Esophagus mucosa (tissue), 1 donor: Measurements from ENCODE around the gene FILIP1L. TPM values are rescaled to one million over a fixed set of nuclear protein-coding genes. Genes with fewer than 3 reads are reported as not detected.

Experiments
- ATAC-seq: fragments of 200-7000 bp; cut with Tn5 transposase; one replicate; pipeline ENCODE4 v1.9.1; 2020
- total RNA-seq: library from RNA; stranded (reverse); gene quantifications from one replicate; pipeline ENCODE4 v1.2.4, GENCODE V29; 2023
- donor health status: DM: yes; HTN: yes; CAD: no.

FILIP1L gene
- total RNA-seq = 2.3 TPM

DNA sequence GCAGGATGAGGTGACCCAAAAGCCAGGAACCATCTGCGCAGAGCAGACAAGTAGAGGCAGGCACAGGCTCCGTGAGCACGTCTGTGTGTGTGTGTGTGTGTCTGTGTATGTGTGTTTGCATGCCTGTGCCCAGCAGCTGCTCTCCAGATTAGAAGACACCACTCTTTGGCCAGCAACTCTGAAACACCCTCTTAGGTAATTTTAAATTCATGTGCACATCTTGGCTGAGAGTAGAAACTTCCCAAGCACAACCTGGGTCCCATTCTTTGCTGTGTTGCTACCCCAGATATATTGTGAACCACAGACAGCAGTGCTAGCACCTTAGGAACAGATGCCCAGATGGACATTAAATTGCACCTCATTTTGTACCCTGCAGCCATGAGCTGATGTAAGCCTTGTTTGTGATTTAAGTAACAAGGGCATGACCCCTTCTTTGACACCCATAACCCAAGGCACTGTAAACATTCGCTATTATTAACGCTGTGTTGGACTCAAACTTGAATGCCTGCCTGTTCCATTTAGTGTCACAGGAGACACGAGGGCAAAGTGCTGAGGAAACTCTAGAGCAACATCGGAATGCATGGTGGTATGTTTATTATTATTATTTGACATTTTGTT lies at the start of gene FILIP1L:
TSS of gene FILIP1L (minus strand) at position 89 of the 618 bp plus-strand sequence.
- peak; percentile 52 for ATAC-seq

DNA sequence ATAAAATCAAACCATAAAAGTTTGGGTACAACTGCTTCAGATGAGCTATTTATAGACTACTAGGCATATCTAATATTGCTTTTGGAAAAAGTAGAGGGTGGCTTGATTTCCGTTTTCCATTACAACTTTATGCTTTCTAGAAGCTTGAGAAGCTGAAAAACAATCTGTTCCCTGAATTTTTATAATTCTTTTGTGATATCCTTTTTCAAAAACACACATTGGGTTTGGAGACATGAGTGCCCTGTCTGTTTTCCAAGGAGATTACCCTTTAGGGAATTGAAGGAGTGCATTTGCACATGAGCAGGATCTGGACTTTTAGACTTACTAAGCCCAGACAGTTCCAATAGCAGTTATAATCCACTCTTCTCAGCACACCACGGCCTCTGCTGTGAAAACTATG lies 49.5 kb upstream of the FILIP1L start:
- no peak for ATAC-seq

DNA sequence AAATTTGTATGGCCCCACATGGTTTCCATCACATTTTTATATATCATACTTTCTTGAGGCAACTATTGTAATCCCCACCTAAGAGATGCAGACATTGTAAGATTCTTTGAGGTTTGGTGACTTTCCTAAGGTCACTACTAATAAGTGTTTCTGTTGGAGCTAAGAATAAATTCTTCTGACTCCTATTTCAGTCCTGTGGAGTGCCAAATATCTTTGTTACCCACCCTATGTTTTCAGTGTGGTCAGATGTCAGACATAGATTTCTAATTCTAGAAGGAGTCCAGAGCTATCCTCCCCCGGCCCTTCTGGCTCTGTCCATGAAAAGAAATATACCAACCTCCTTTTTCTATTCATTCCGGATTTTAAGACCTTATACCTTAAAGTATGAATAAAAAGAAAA lies 46.2 kb upstream of the FILIP1L start:
- ATAC-seq = no peak

DNA sequence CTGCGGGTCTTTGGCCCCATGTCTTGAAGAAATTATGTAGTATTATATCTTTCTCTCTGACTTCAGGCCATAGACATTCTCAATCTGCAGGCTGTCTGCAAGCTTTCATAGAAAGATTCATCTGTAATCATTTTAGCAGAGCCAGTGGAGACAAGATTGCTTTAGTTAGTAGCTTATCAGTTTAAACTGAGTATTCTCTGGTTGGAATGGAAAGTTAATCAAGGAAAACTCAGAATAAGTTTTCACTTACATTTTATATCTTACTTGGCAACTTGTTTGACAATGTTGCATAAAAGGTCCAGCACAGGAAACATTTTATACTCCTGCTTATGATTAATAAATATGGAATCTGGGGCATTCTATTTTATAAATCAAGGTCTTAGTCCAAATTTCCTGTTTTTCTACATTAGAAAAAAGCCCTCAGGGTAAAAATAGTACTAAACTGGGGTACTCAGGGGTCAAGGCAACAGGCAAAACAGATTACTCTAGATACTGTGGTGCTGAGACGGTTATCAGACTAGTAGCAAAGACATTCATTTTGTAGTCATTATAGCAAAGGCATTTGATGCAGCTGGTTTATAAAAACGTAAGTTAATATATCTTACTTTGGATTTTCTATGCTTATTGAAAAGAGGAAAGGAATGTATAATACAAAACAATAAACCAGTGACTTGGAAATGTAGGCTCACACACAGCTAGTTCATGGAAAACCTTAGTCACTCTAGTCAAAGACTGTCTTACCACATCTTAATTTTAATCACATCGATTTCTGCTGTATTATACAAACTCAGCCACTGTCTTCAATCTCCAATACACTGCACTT lies 45.2 kb upstream of the FILIP1L start:
- no peak for ATAC-seq

DNA sequence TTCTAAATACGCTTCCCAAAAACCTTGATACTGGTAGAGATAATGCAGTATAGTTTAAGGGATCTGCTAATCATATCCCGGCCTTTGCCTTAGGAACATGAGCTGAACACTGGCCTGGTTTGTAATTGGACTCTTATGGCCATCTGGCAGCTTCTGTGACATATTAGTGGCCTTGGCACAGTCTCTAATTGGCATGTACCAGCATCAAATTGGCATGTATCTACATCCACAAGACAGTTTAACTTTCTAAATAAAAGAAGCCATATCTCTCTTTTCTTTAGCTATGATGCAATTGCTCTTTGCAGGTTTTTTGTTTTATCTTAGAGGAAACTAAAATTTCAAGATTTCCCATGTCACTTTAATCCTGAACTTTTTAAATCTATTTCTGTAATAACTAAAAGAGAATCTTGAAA lies 44.6 kb upstream of the FILIP1L start:
- no peak for ATAC-seq

DNA sequence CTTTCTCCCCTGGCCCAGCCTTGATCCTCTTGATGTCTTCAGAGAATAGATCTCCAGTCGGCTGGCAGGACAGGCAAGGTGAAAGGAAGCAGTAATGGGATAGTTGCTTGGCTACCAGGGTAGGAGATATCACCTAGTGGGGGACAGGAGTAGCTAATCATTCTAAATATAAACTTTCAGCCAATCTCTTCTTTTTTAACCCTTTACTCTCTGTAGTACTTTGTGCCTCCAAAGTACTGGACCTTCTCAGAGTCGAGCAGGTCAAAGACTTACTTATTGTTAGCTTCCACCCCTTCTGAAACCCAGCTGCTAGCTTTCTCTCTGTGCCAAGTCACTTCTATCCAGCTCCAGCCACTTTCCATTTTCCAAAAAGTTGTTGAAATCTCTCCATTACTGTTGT lies 43.4 kb upstream of the FILIP1L start:
- ATAC-seq = no peak

DNA sequence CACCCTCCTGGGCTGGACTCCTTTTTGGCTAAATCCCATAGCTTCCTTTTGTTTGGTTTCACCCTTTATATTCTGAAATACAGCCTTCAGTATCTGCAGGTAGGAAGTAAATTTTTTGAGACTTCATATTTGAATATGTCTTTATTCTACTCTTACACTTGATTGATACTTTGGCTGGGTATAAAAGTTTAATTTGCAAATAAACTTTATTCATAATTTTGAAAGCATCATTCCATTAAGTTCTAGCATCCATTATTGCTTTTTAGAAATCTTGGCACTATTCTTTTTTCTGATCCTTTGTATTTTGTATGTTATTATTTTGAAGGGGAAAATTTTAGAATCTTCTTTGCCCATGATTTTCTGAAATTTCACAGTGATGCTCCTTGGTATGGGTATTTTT lies 41.3 kb upstream of the FILIP1L start:
- ATAC-seq = no peak

DNA sequence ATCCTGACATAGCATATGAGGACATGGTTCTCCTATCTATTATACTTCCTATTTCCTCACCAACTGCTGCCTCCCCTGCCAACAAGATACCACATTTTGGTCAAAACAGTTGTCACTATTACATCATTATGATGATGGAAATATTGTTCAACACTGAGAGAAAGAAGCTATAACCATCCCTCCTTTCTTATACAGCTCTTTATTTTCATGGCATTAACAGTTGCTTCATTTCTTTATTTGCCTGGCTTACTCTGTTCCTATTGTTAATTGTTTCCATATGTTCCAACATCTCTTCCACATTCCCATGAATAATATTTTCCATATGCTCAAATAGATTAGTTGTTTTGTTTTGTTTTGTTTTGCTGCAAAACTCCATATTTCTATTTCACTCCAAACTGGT lies 40.8 kb upstream of the FILIP1L start:
- no peak for ATAC-seq

DNA sequence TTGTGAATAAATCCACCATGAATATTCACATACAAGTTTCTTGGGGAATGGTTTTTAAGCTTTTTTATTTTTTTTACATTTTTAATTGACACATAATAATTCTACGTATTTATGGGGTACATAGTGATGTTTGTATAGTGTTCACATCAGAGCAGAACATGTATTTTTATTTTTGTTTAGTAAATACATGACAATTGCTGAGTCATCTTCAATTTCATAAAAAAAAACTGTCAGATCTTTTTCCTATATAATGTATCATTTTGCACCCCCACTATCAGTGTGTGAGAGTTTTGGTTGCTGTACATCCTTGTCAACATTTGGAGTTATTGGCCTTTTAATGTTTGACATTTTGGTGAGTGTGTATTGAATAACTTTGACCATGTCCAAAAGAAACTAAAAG lies 39.9 kb upstream of the FILIP1L start:
- ATAC-seq = no peak

DNA sequence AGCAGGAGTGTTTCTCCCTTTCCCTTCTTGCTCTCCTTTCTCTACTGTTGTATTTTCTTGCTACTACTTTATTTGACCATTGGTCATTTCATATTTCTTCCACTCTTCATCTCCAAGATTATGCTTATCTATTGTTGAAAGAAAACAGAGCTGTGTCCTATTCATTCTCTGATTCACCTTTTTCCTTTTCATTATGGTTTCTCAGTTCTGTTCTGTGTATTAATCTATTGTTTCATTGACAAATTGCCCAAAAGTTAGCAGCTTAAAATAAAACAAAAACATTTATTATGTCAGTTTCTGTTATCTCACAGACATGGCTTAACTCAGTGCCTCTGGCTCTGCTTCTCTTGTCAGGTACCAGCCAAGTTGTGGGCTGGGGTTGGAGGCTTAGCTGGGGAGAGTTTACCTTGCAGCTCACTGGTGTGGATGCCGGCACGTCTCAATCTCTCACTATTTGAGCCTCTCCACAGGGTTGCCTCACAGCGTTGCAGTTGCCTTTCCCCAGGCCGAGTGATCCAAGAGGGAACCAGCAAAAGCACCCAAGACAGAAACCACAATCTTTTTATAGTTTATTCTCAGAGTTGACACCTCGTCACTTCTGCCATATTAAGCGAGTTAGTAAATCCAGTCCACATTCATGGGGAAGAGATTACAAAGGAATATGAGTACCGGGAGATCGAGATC lies 36.9 kb upstream of the FILIP1L start:
- ATAC-seq = no peak

DNA sequence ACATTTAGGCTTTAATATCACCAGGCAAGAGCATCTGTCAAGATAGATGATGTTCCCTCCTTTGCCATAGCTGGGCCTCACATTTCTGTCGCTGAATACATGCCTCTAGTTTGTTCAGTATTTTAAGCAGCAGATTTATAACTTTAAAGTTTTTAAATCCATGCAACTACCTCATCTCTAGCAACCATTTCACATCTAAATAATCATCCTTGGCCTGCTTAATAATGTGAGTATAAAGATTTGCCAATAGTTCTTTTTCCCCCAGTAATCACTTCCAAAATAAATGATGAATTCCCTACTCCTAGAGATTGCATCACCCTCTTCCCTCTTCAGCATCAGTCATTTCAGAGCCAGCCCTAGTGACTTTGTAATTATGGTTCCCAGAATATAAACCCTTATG lies 36.2 kb upstream of the FILIP1L start:
- ATAC-seq = no peak

DNA sequence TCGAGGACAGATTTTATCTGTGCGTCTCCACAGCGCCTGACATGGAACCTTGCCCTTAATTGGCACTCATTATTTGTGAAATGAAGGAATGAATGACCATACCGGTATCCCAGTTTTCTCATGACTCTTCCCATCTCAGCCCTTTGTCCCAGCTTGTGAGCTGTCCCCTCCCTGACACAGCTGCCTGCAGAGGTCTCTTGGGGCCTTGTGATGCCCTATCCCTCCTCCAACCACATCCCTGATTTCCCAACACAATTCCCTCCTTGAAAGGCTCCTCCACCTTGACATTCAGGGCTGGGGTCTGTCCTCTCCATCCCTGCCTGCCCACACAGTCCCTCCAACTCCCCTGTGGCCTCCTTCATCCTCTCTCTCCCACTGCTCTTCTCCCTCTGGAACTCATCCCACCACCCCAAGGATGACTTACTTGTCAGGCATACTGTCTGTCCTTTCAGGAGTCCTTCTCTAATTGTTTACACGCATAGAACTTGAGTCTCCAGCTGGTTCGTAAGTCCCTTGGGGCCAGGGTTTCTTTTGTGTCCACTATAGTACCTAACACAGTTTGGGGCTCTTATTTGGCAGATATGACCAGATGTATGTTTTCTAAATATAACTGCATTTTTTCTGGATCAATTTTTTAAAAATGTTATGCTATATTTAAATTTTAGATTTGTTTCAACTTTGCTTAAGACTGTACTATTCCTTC lies 35.6 kb upstream of the FILIP1L start:
- no peak for ATAC-seq

DNA sequence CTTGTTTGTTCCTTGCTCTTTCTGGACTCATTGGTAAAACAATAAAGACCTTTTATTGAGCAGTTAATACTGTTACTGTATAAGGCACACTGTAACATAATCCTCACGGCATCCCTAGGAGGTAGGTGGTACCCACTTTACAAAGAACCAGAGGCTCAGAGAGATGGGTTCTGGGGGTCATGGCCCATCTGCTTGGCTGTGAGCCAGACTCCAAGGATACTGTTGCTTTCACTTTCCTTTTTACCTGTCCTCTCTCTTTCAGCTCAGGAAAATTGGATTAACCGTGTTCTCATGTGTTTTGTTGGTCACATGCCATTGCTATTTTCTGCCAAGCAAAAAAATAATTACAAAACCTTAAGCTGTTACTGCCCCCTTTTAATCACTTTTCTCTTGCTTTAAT lies 34.8 kb upstream of the FILIP1L start:
- no peak for ATAC-seq

DNA sequence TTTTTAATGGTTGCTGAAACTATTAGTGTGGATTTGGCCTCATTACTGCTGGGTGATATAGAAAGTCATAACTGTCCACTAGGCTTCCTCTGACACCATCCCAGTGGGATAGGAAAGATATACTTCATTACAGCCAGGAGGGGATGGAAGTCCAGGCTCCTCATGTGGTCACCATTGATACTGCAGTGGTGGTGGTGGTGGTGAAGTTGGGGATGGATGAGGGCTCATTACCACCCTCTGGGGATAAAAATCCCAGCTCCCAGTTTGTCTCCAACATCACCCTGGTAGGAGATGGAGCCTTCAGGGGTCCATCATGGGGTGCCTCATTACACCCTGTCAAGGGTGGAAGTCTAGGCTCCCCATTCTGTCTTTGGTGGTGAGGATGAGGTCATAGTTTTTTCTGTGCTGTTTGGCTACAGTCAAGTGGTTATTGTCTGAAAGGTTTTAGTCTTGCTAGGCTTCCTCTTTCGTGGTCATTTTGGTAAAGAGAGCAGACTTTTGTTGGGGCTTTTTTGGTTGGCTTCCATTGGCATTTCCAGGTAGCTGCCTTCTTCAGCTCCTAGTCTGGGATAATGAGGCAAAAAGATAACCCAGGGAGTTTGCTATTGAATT lies 30.1 kb upstream of the FILIP1L start:
- no peak for ATAC-seq

DNA sequence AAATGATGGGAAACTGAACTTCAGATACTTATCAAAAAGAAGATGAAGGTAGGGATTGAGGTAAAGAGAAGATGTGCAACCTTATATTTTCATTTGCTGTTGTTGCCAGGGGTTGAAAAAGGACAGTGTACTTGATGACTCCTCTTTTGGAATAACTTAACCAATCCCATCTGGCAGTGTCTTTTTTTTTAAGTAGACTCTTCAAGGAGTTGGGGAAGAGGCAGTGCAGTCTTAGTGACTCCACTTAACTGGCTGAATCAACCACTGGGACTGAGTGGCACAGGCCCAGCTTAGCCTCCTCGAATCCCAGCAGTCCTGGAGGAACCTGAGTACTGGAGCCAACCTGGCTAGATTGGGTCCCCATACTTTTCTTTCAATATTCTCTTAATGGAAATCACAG lies 27.3 kb upstream of the FILIP1L start:
- ATAC-seq = no peak

DNA sequence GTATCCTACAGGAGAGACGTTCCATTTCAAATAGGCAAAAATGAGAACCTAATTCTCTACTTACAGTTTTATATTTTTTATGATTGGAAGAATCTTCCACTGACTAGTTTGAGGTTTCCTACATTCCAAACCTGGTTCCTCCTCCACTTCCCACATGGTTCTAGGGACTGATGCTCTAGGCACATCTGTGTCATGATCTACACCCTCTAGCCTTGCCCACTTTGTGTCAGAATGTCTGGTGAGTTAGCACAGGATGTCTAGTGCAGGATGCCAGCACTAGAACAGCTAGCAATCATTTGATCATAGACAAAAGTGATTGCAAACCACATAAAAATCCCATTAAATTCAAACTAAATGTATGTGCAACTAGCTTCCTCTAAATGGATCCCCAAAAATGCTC lies 26.7 kb upstream of the FILIP1L start:
- no peak for ATAC-seq

DNA sequence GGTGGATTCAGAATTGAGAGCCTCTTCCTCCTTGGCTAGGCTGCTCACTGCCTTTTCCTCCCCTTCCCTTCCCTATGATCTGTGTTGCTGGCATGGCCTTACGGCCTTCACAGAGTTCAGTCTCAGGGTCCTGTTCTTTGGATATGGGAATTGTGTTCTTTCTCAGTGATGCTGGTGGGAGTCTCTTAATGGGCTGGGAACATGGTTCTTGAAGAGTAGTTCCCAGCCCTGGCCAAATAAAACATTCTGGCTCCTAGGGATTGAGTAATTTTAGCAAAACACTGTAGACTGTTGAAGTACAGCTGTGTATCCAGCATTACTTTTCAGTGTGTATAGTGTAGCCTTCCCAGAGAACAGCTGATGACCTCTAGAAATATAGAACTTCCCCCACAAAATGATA lies 22.6 kb upstream of the FILIP1L start:
- ATAC-seq = no peak

DNA sequence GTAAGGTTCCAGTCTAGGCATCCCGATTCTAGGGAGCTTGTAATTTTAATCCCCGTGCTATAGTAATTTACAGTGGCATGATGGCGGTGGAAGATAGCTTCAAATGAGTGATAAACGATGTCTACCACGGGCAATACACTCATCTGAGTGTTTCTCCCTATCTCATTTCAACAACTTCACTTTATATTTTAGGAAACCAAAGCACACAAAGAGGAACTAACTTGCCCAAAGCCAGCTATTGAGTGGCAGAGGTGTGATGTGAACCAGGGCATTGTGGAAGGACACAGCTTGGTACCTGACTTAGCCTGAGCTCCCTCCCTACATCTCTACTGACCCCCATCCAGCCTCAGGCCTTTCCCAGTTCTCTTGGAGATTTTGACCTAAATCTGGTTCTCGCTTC lies 16.9 kb upstream of the FILIP1L start:
- ATAC-seq = no peak

DNA sequence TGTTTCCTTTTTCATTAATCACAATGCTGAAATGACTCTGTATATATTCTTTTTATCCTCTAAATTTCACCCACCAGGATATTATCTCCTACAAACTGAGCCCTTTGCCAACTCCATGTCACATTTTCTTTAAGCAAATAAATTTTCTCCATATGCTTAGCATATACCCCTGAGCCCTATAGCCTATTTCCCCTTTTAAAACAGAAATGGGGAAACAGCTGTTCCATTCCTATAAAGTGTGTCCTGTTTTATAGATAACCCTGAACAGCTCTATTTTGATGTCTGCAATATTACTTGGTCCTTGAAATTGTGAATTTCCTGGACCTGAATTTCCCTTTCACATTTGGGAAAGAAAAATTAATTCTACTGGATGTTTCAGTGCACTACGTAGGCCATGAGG lies 15.6 kb upstream of the FILIP1L start:
- no peak for ATAC-seq

DNA sequence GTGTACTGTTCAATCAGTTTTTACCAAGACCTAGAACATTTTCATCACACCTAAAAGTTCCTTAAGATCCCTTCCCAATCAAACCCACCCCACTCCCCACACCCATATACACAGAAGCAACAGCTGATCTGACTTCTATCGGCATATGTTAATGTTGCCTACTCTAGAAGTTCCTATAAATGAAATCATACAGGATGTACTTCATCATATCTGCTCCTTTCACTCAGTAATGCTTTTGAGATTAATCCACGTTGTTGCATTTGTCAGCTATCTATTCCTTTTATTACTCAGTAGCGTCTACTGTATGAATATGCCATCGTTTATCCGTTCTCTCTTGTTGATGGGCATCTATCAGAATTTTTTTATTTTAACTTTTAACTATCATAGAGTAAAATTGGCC lies 14.3 kb upstream of the FILIP1L start:
- no peak for ATAC-seq

DNA sequence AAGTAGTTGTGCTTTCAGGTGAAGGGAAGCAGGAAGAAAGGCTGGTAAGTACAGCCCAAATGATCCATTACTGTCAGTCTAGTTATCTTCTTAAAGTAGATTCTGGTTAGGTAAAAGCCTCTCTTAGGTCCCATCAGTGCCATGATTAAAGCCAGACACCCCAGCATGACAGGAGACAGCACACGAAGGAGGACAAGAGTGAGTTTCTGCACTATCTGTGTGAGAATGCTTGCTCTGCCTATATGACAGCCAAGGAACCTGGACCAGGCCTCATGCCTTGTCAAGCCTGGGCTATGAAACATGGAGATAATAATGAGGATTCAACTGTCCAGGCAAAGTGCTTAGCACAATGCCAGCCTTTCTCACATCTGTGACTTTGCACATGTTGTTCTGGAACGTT lies 13.5 kb upstream of the FILIP1L start:
- no peak for ATAC-seq

DNA sequence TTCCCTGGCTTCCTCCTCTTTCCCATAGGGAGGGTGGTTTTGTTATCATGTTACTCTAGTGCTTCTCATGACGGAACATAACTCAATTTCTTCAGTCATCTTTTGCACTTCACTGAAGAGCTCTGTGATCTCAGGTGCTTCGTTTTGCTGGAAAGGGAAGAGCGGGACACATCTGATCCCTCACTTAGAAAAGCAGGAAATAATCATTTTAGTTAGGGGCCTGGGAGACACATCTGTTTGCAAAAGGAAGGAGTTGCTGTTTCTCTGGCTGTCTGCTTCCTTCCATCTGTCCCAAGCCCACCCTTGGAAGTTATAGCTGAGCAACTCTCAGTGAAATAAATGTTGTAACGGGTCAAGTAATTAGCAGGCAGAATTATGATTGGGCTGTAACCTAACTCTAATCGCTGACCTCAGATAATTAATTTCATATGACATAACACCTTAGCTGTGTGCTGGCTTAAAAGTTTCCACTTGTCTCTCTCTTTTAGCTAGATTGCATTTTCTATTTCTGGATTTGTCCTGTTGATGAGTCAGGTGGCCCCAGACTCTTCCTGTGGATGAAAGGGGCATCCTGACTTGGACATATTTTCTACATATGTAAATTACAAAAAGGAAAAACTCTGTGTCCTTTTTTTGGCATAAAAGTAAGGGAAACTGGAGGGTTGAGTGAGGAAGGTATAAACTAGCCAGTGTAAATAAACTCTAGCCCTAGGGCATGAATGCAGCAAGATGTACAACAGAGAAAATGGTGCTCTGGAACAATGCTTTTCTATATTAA lies 11.0 kb upstream of the FILIP1L start:
- no peak for ATAC-seq
